Measurements from ENCODE around the gene BAHCC1.

Gene BAHCC1

GRCh38 chr17:81514739-81515529, 119.7 kb downstream of the BAHCC1 start (continued):
- TF ChIP-seq ZNF521 (tag by site-specific recombination; IDR thresholded peaks at IDR 0.05) (no peak), KLF9 (tag by site-specific recombination; IDR thresholded peaks at IDR 0.05; ENCODE audit: low read depth) (peak; percentile 98), TSHZ1 (tag by site-specific recombination; IDR thresholded peaks at IDR 0.05; ENCODE audit: borderline replicate concordance) (no peak), RBAK (tag by site-specific recombination; IDR thresholded peaks at IDR 0.05) (no peak), ZNF426 (tag by site-specific recombination; IDR thresholded peaks at IDR 0.05) (no peak), ZNF776 (tag by site-specific recombination; IDR thresholded peaks at IDR 0.05; ENCODE audit: borderline replicate concordance) (no peak), ZNF16 (tag by site-specific recombination; IDR thresholded peaks at IDR 0.05; ENCODE audit: low read depth) (no peak), ZNF292 (tag by site-specific recombination; IDR thresholded peaks at IDR 0.05; ENCODE audit: borderline replicate concordance, low read depth) (no peak), ZNF600 (tag by site-specific recombination; IDR thresholded peaks at IDR 0.05) (peak; percentile 43; the same call in 1 of the 2 replicates), ZSCAN23 (tag by site-specific recombination; IDR thresholded peaks at IDR 0.05) (no peak), ZBTB10 (tag by site-specific recombination; IDR thresholded peaks at IDR 0.05) (peak; percentile 75), ZBTB26 (tag by site-specific recombination; optimal IDR thresholded peaks at IDR 0.05) (peak; percentile 63), ZNF266 (tag by site-specific recombination; IDR thresholded peaks at IDR 0.05; ENCODE audit: low read depth) (no peak), ZNF529 (tag by site-specific recombination; IDR thresholded peaks at IDR 0.05; ENCODE audit: insufficient replicate concordance) (no peak), TCF7L2 (IDR thresholded peaks at IDR 0.05; ENCODE audit: borderline replicate concordance, low read depth, low read length) (no peak), ZNF623 (tag by site-specific recombination; IDR thresholded peaks at IDR 0.05) (no peak), ZNF692 (tag by site-specific recombination; IDR thresholded peaks at IDR 0.05) (0 out of 2 replicates have a peak, but pooled peaks have one; percentile 13), HOXA7 (CRISPR knock-in tag; IDR thresholded peaks at IDR 0.05; ENCODE audit: borderline replicate concordance) (no peak), ZNF433 (tag by site-specific recombination; IDR thresholded peaks at IDR 0.05; ENCODE audit: low read depth) (no peak), ZNF140 (tag by site-specific recombination; IDR thresholded peaks at IDR 0.05) (no peak), ZNF707 (tag by site-specific recombination; IDR thresholded peaks at IDR 0.05) (no peak), MZF1 (tag by site-specific recombination; IDR thresholded peaks at IDR 0.05; ENCODE audit: borderline replicate concordance) (no peak), ZNF610 (tag by site-specific recombination; IDR thresholded peaks at IDR 0.05; ENCODE audit: borderline replicate concordance) (no peak), ZNF398 (tag by site-specific recombination; IDR thresholded peaks at IDR 0.05) (no peak), ZBTB20 (tag by site-specific recombination; IDR thresholded peaks at IDR 0.05) (peak; percentile 77), FEZF1 (tag by site-specific recombination; IDR thresholded peaks at IDR 0.05) (no peak), ZNF555 (tag by site-specific recombination; conservative IDR thresholded peaks at IDR 0.05) (no peak), ZFP41 (tag by site-specific recombination; IDR thresholded peaks at IDR 0.05; ENCODE audit: borderline replicate concordance) (no peak), ZNF121 (tag by site-specific recombination; IDR thresholded peaks at IDR 0.05) (no peak)

All from HEK293 (cell line).